Fibroblast of lung (primary cell): Measurements from ENCODE around the gene CIAO2B. TPM values are rescaled to one million over a fixed set of nuclear protein-coding genes. Genes with fewer than 3 reads are reported as not detected.

Source experiments
- DNase-seq, 2 donors: peaks; one replicate each; pipeline versions ENCODE4 v3.0.0 to v3.0.0-alpha.2; 2010; ENCODE audit warnings: low read depth in 2 of 2
- H2AFZ ChIP-seq: 2 replicates; pipeline ENCODE4 v1.5.1; 2012; ENCODE audit warnings: low read length, control low read depth, inconsistent platforms
- H3K27ac ChIP-seq: 2 replicates; pipeline ENCODE4 v1.5.1; 2011; ENCODE audit warnings: low read length, control low read depth; ENCODE audit not compliant: insufficient read depth
- H3K27me3 ChIP-seq: 2 replicates; pipeline ENCODE4 v1.5.1; 2011; ENCODE audit warnings: mild to moderate bottlenecking, low read length; ENCODE audit not compliant: control insufficient read depth, insufficient read depth
- H3K36me3 ChIP-seq: 2 replicates; pipeline ENCODE4 v1.5.1; 2011; ENCODE audit warnings: low read length; ENCODE audit not compliant: control insufficient read depth, insufficient read depth
- H3K4me1 ChIP-seq: 2 replicates; pipeline ENCODE4 v1.5.1; 2011; ENCODE audit warnings: low read length; ENCODE audit not compliant: control insufficient read depth, insufficient read depth; ENCODE audit errors: extremely low read depth
- H3K4me2 ChIP-seq: 2 replicates; pipeline ENCODE4 v1.5.1; 2011; ENCODE audit warnings: low read length, control low read depth; ENCODE audit not compliant: insufficient read depth; ENCODE audit errors: extremely low read depth
- H3K4me3 ChIP-seq, 4 experiments: fragments of 200-600 bp in 1 of 4; sonication (generic) in 1 of 4; replicated peaks in 1 of 4; 2 replicates each; pipeline ENCODE4 v1.5.1; 2011 to 2016; ENCODE audit warnings: low read length in 4 of 4, low read depth in 3 of 4, mild to moderate bottlenecking in 3 of 4, control low read depth in 2 of 4, inconsistent platforms in 1 of 4, mixed read lengths in 1 of 4; ENCODE audit not compliant: insufficient read depth in 1 of 4; ENCODE audit errors: control extremely low read depth in 1 of 4
- H3K79me2 ChIP-seq: 2 replicates; pipeline ENCODE4 v1.5.1; 2012; ENCODE audit warnings: mild to moderate bottlenecking, low read length, inconsistent platforms; ENCODE audit not compliant: control insufficient read depth, insufficient read depth
- H3K9ac ChIP-seq: 2 replicates; pipeline ENCODE4 v1.5.1; 2011; ENCODE audit warnings: mild to moderate bottlenecking, low read length, control low read depth; ENCODE audit not compliant: insufficient read depth
- H3K9me3 ChIP-seq: 2 replicates; pipeline ENCODE4 v1.5.1; 2012; ENCODE audit warnings: low read depth, low read length; ENCODE audit not compliant: control insufficient read depth, insufficient read depth
- H4K20me1 ChIP-seq: 2 replicates; pipeline ENCODE4 v1.5.1; 2011; ENCODE audit warnings: low read length; ENCODE audit not compliant: control insufficient read depth, insufficient read depth; ENCODE audit errors: extremely low read depth
- EZH2 ChIP-seq: IDR thresholded peaks from 2 replicates; pipeline ENCODE4 v1.5.1; 2012; ENCODE audit warnings: low read length, control low read depth, mild to moderate bottlenecking; ENCODE audit errors: missing control alignments
- polyA plus RNA-seq, 2 donors: library from polyadenylated mRNA; depleted of rRNA in 1 of 2; stranded (reverse) in 1 of 2; unstranded in 1 of 2; fragments of >200 nt; gene quantifications; 2 replicates each; pipeline ENCODE4 v1.2.1, GENCODE V29; 2011 to 2012; ENCODE audit warnings: missing spikeins in 1 of 2
- total RNA-seq: library from RNA; depleted of rRNA; stranded (reverse); fragments of >200 nt; gene quantifications from 2 replicates; pipeline ENCODE4 v1.2.1, GENCODE V29; 2014
- TF ChIP-seq, protein P1 (sequence below), 2 donors: IDR thresholded peaks in 1 of 2; conservative IDR thresholded peaks in 1 of 2; 1 replicate in 1 of 2; 2 replicates in 1 of 2; pipeline ENCODE4 v1.5.1; 2011 to 2012; ENCODE audit warnings: low read length in 2 of 2, control low read depth in 1 of 2, inconsistent platforms in 1 of 2, low read depth in 1 of 2, mild to moderate bottlenecking in 1 of 2

The CIAO2B gene
- total and polyA plus RNA-seq, 2 donors (not counting 1 experiment from before 2014, with no cell fraction given) = 115 to 217 TPM

DNA sequence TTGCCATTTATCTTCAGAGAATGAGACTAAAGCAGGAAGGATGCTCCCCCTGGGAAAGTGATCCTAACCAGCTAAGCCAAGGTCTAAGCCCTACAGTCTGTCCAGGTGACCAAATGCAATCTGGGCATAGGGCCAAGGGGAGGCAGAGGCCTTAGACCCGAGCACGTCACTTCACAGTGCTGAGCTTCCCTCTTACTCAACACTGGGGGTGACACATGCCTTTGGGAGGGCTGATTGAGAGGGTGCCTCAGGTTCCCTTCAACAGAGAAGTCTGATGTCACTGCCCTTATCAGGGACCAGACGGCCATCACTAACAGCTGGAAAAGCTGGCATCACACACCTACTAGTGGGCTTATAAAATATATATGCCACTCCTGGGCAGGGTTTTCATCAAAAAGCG is 4.0 kb downstream of the CIAO2B start:
- Histone ChIP-seq H3K4me2 (no peak overlapping the region), H3K79me2 (peaks cover 15% of the 10 kb centered on the region), H3K36me3 (no peaks in the 10 kb centered on the region), H4K20me1 (no peaks in the 10 kb centered on the region), H3K27ac (no peak overlapping the region), H3K4me1 (peaks cover 31% of the 10 kb centered on the region), H3K4me3 (no peak overlapping the region), H3K27me3 (no peaks in the 10 kb centered on the region), H3K9me3 (no peaks in the 10 kb centered on the region), H3K9ac (no peak overlapping the region), H2AFZ (no peak overlapping the region)
- TF ChIP-seq, protein P1, sequence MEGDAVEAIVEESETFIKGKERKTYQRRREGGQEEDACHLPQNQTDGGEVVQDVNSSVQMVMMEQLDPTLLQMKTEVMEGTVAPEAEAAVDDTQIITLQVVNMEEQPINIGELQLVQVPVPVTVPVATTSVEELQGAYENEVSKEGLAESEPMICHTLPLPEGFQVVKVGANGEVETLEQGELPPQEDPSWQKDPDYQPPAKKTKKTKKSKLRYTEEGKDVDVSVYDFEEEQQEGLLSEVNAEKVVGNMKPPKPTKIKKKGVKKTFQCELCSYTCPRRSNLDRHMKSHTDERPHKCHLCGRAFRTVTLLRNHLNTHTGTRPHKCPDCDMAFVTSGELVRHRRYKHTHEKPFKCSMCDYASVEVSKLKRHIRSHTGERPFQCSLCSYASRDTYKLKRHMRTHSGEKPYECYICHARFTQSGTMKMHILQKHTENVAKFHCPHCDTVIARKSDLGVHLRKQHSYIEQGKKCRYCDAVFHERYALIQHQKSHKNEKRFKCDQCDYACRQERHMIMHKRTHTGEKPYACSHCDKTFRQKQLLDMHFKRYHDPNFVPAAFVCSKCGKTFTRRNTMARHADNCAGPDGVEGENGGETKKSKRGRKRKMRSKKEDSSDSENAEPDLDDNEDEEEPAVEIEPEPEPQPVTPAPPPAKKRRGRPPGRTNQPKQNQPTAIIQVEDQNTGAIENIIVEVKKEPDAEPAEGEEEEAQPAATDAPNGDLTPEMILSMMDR (conservative IDR thresholded peaks at IDR 0.05 in 1 of 2, IDR thresholded peaks at IDR 0.05 in 1 of 2; ENCODE audit: low read depth in 1 of 2, low read length in 2 of 2) = no peak
- TF ChIP-seq EZH2 = no peak
- DNase-seq = peak; percentile 45 to 51

DNA sequence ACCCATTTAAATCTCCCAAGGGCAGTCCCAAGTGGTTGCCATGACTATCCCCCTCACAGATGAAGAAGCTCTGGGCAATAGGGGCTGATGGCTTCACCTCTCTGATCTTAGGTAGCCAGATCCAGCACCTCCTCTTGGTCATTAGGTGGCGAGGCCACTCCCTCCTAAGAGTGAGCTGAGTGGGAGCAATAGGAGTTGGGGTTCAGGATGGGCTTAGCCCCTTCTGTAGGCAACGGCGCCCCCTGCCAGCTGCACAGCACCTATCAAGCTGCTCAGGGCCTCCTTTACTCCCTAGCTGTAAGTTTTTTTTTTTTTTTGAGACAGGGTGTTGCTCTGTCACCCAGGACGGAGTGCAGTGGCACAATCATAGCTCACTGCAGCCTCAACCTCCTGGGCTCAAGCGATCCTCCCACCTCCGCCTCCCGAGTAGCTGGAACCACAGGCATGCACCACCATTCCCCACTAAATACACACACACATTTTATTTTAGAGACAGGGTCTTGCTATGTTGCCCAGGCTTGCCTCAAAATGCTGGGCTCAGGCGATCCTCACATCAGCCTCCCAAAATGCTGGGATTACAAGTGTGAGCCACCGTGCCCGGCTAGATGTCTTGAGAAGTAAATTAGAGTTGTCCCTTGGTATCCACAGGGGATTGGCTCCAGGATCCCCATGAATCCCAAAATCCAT is 5.4 kb downstream of the CIAO2B start:
- H2AFZ ChIP-seq = no peak overlapping the region
- no peak overlapping the region for H3K9ac ChIP-seq
- peaks cover 33% of the 10 kb centered on the region for H3K4me1 ChIP-seq
- H3K9me3 ChIP-seq = no peaks in the 10 kb centered on the region
- H3K4me2 ChIP-seq = no peak overlapping the region
- H3K79me2 ChIP-seq = peaks cover 8% of the 10 kb centered on the region
- H3K27ac ChIP-seq = peak overlapping the region; percentile 78
- H4K20me1 ChIP-seq = no peaks in the 10 kb centered on the region
- DNase-seq = peak in 1 of 2 donors; percentile 38
- TF ChIP-seq EZH2 = no peak
- TF ChIP-seq, protein P1 (conservative IDR thresholded peaks at IDR 0.05 in 1 of 2, IDR thresholded peaks at IDR 0.05 in 1 of 2; ENCODE audit: low read depth in 1 of 2, low read length in 2 of 2) = peak; percentile 51 to 58
- H3K27me3 ChIP-seq = peaks cover under 1% of the 10 kb centered on the region
- H3K36me3 ChIP-seq = no peaks in the 10 kb centered on the region
- H3K4me3 ChIP-seq = no peak overlapping the region

DNA sequence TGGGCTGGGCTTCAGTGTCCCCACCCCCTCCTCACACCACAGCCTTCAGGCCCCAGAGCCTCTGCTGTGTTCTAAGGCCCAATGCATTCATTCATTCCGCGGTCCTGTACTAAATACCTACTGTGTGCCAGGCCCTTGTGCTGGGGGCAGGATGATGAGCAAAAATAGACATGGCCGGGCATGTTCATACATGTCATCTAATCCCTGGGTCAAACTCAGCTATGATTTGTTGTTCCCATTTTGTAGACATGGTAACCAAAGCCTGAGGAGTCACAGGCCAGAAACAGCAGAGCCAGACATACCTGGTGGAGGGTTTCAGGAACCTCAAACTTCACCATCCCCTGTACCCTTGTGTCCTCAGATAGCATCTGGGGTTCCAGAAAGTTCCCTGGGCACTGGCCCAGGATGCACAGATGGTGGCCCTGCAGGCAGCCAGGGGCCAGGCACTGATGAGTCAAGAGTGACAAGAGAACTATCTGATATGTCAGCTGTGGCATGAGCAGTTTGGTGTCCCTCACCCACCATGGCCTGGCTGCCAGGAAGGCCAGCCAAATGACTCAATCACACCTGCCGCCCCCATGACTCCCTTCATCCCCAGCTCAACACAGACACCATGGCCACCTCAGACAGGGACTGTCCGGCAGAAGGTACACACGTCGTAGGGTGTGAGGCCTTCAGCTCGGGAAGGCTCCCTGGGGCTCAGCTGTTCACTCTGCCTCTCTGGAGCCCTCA is 6.1 kb downstream of the CIAO2B start:
- no peaks in the 10 kb centered on the region for H3K9me3 ChIP-seq
- no peak overlapping the region for H3K9ac ChIP-seq
- no peak overlapping the region for H2AFZ ChIP-seq
- H4K20me1 ChIP-seq = no peaks in the 10 kb centered on the region
- peaks cover 34% of the 10 kb centered on the region for H3K4me1 ChIP-seq
- no peak overlapping the region for H3K4me3 ChIP-seq
- H3K36me3 ChIP-seq = no peaks in the 10 kb centered on the region
- TF ChIP-seq, protein P1 (conservative IDR thresholded peaks at IDR 0.05 in 1 of 2, IDR thresholded peaks at IDR 0.05 in 1 of 2; ENCODE audit: low read depth in 1 of 2, low read length in 2 of 2) = no peak
- TF ChIP-seq EZH2 = no peak
- H3K4me2 ChIP-seq = no peak overlapping the region
- peaks cover 2% of the 10 kb centered on the region for H3K27me3 ChIP-seq
- peaks cover 2% of the 10 kb centered on the region for H3K79me2 ChIP-seq
- DNase-seq = peak in 1 of 2 donors; percentile 21
- peak overlapping the region; percentile 78 for H3K27ac ChIP-seq
